ENCODE measurements around the gene PHLPP2. TPM values are rescaled to one million over a fixed set of nuclear protein-coding genes. Genes with fewer than 3 reads are reported as not detected.
A peak's percentile ranks its signal among the peaks of the same experiment; 100 is the strongest.

PHLPP2 gene
- total RNA-seq, 1 donor, result 12.7 TPM

GRCh38 chr16:71726476-71727315 lies 2.2 kb upstream of the PHLPP2 start:
- H3K4me3 ChIP-seq (ENCODE audit: insufficient read depth, low read length), result no peak overlapping the region
- no peak overlapping the region for H2AFZ ChIP-seq (ENCODE audit: low read length)
- no peaks in the 10 kb centered on the region for H3K9me3 ChIP-seq (ENCODE audit: low read depth, low read length)
- H3K27ac ChIP-seq (ENCODE audit: low read depth, low read length), result no peak overlapping the region
- no peak for DNase-seq (ENCODE audit: insufficient read length, low spot score, missing footprints)
- H3K4me2 ChIP-seq (ENCODE audit: insufficient read depth, low read length), result no peak overlapping the region
- H3K4me1 ChIP-seq (ENCODE audit: insufficient read depth, low read length), result peaks cover 7% of the 10 kb centered on the region
- TF ChIP-seq CTCF (IDR thresholded peaks at IDR 0.05; ENCODE audit: extremely low read depth, low read depth, low read length), result no peak
- H3K79me2 ChIP-seq (ENCODE audit: insufficient read depth, low read length), result peaks cover 11% of the 10 kb centered on the region
- H3K36me3 ChIP-seq (ENCODE audit: insufficient read depth, low read length), result peaks cover 9% of the 10 kb centered on the region
- no peaks in the 10 kb centered on the region for H3K27me3 ChIP-seq (ENCODE audit: insufficient read depth, low read length)
- peaks cover 3% of the 10 kb centered on the region for H4K20me1 ChIP-seq (ENCODE audit: insufficient read depth, low read length)

DNA sequence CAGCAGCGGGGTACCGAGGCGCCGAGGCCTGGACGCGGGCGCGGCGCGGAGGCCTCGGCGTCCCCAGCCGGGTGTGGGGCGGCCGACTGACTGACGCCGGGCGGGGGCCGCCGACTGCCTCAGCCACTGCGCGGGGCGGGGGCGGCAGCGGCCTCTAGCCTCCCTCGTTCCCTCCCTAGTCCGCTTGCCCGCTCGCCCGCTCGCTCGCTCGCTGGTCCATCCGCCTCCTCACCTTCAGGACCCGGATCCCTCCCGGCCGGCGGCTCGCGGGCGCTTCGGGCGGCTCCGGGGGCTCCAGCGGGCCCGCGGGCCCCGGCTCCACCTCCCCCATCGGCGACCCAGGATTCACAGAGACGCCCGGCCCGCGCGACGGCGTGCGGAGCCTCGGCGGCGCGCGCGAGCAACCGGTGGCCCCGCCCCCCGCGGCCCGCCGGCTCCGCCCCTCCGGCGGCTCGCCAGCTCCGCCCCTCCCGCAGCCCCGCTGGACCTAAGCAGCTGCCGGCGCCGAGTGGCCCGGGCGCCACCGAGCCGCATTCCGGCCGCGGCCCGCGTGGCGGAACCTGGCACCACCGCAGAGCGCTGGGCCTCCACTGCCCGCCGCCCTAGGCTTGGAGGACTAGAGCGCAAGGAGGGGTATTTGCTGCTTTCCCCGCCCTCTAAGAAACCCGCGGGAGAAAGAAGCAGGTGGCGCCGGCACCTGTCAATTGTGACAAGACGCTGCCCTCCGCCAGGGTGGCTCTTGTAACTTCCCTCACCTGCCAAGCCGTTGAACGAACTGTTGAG lies 773 bp downstream of the PHLPP2 start:
- peak overlapping the region; percentile 93 for H3K4me3 ChIP-seq (ENCODE audit: insufficient read depth, low read length)
- peaks cover 10% of the 10 kb centered on the region for H4K20me1 ChIP-seq (ENCODE audit: insufficient read depth, low read length)
- H3K9me3 ChIP-seq (ENCODE audit: low read depth, low read length), result no peaks in the 10 kb centered on the region
- peak; percentile 97 for DNase-seq (ENCODE audit: insufficient read length, low spot score, missing footprints)
- no peak for TF ChIP-seq CTCF (IDR thresholded peaks at IDR 0.05; ENCODE audit: extremely low read depth, low read depth, low read length)
- peaks cover 4% of the 10 kb centered on the region for H3K36me3 ChIP-seq (ENCODE audit: insufficient read depth, low read length)
- peaks cover 7% of the 10 kb centered on the region for H3K4me1 ChIP-seq (ENCODE audit: insufficient read depth, low read length)
- H3K4me2 ChIP-seq (ENCODE audit: insufficient read depth, low read length), result peak overlapping the region; percentile 95
- no peak overlapping the region for H3K27ac ChIP-seq (ENCODE audit: low read depth, low read length)
- no peaks in the 10 kb centered on the region for H3K27me3 ChIP-seq (ENCODE audit: insufficient read depth, low read length)
- H3K79me2 ChIP-seq (ENCODE audit: insufficient read depth, low read length), result peaks cover 37% of the 10 kb centered on the region
- H2AFZ ChIP-seq (ENCODE audit: low read length), result peak overlapping the region; percentile 76

DNA sequence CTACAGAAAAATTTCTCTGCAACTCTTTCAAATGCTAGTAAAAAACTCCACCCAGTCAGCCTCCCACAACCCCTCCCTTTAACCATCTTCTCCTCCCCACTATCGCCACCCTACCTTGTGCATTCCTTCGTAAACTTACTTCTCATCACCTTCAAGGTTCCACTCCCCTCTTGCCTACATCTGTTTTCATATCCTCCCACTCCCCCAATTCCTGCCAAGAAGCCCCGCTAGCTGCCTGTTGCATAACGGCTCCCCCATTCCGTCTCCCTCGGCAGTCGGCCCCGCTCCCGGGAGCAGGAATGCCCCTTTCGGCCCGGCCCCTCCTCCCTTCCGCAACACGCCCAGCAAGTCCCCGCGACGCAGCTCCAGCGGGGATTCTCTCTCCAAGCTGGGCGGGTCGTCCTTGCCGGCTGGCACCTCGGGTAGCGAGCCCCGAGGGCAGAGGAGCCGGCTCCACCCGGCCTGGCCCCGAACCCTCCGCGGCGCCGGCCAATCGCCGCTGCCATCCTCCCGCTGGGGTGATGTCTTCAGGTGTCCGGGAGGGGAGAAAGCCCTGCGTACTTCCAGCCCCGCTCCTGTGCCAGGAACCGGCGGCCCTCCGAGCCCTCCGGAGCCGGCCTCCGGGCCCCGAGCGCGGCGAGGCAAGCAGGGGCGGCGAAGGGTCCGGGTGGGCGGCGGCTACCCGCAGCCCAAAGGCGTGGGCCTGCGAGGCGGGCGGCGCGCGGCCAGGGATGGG lies 1.5 kb downstream of the PHLPP2 start:
- Histone ChIP-seq H4K20me1 (ENCODE audit: insufficient read depth, low read length) (peaks cover 10% of the 10 kb centered on the region), H3K4me3 (ENCODE audit: insufficient read depth, low read length) (peak overlapping the region; percentile 93), H2AFZ (ENCODE audit: low read length) (peak overlapping the region; percentile 96), H3K27me3 (ENCODE audit: insufficient read depth, low read length) (no peaks in the 10 kb centered on the region), H3K36me3 (ENCODE audit: insufficient read depth, low read length) (peaks cover 4% of the 10 kb centered on the region), H3K27ac (ENCODE audit: low read depth, low read length) (peak overlapping the region; percentile 48), H3K4me2 (ENCODE audit: insufficient read depth, low read length) (peak overlapping the region; percentile 86), H3K4me1 (ENCODE audit: insufficient read depth, low read length) (peaks cover 7% of the 10 kb centered on the region), H3K9me3 (ENCODE audit: low read depth, low read length) (no peaks in the 10 kb centered on the region), H3K79me2 (ENCODE audit: insufficient read depth, low read length) (peaks cover 44% of the 10 kb centered on the region)
- DNase-seq (ENCODE audit: insufficient read length, low spot score, missing footprints), result peak; percentile 95
- TF ChIP-seq CTCF (IDR thresholded peaks at IDR 0.05; ENCODE audit: extremely low read depth, low read depth, low read length), result no peak

All from osteoblast (primary cell).